Naive B cell (primary cell): ENCODE data around the gene ZSCAN10. TPM values are rescaled to one million over a fixed set of nuclear protein-coding genes. Genes with fewer than 3 reads are reported as not detected.
A peak's percentile ranks its signal among the peaks of the same experiment; 100 is the strongest.

Source experiments
- ATAC-seq, 2 donors: fragments of 150-1000 bp; cut with Tn5 transposase; 2 replicates each; pipeline ENCODE4 v1.10.0; 2021; ENCODE audit warnings: low read depth in 2 of 2, mild to moderate bottlenecking in 2 of 2, moderate library complexity in 2 of 2
- DNase-seq: peaks from one replicate; pipeline ENCODE4 v3.0.0; 2022
- H3K27ac Mint-ChIP-seq, 6 donors: one replicate each; pipeline ENCODE4 v1.8.0; 2020 to 2022; ENCODE audit warnings: mild to moderate bottlenecking in 6 of 6, mixed read lengths in 6 of 6, moderate library complexity in 5 of 6, inconsistent platforms in 2 of 6
- H3K27me3 Mint-ChIP-seq, 3 donors: one replicate each; pipeline ENCODE4 v1.8.0; 2021 to 2022; ENCODE audit warnings: mixed read lengths in 3 of 3, mild to moderate bottlenecking in 1 of 3
- H3K36me3 Mint-ChIP-seq, 2 donors: one replicate each; pipeline ENCODE4 v1.8.0; 2020 to 2022; ENCODE audit warnings: mixed read lengths in 2 of 2, inconsistent platforms in 1 of 2, mild to moderate bottlenecking in 1 of 2
- H3K4me1 Mint-ChIP-seq, 3 donors: one replicate each; pipeline ENCODE4 v1.8.0; 2020 to 2022; ENCODE audit warnings: mixed read lengths in 3 of 3, inconsistent platforms in 1 of 3, mild to moderate bottlenecking in 1 of 3, moderate library complexity in 1 of 3
- H3K4me3 Mint-ChIP-seq, 8 donors: one replicate each; pipeline ENCODE4 v1.8.0; 2020 to 2022; ENCODE audit warnings: mild to moderate bottlenecking in 8 of 8, mixed read lengths in 8 of 8, moderate library complexity in 8 of 8, inconsistent platforms in 2 of 8
- H3K9me3 Mint-ChIP-seq, 7 donors: one replicate each; pipeline ENCODE4 v1.8.0; 2020 to 2022; ENCODE audit warnings: mixed read lengths in 7 of 7, mild to moderate bottlenecking in 5 of 7, inconsistent platforms in 2 of 7, moderate library complexity in 1 of 7
- polyA plus RNA-seq, 6 donors: library from polyadenylated mRNA; unstranded; fragments of 300-500 nt; fragmentation: Illumina TruSeq; gene quantifications; one replicate each; pipeline ENCODE4 v1.2.3, GENCODE V29; 2021; ENCODE audit warnings: low read depth in 6 of 6

The ZSCAN10 gene
- polyA plus RNA-seq, 6 donors from 2014 or later: not detected

DNA sequence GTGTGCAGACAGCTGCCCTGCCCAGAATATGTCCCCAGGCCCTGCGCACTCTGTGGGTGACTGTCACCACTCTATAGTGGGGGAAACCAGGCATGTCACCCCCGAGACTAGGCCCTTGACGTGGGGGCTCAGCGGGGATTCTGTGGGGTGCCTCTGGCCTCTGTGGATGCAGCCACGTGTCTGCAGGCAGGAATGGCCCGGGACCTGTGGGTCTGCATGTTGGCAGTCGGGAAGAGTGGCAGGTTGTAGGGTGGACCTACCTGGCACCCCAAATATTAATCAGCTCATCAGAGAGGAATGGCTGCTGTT lies 32.7 kb downstream of the ZSCAN10 start:
- H3K4me3 Mint-ChIP-seq: no peak overlapping the region
- ATAC-seq: no peak
- no peak overlapping the region for H3K27ac Mint-ChIP-seq

DNA sequence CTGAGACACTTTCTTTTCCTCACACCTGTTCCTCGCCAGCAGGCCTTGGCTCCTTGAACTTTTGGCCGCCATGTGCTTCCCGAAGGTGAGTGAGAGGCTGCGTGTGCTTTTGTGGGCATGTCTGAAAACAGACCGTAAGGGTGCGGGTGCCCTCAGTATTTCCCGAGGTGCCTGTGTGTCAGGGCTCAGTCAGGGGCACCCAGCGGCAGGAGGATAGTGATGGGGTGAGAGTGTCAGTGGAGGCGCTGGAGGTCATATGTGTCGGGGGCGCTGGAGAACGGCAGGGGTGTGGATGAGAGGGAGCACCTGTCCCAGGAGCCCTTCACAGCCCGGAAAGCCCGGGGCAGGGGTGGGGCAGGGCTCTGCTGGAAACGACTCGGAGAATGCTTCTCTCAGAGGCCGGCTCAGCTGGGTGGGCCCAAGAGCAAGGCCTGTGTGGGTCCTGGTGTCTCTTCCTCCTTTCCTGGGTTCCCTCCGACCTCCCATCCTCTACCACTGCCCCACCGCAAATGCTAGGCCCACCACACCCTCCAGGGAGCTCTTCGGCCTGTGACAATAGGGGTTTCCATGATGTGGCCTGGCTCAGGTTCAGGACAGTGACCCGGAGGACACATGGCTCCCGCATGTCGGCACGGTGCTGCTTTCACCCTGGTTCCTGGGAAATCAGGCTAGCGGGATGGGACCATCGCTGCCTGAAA lies 33.2 kb downstream of the ZSCAN10 start:
- H3K4me3 Mint-ChIP-seq: no peak overlapping the region
- peaks cover 0 to 14% (median 0%) of the 10 kb centered on the region in 3 donors for H3K27me3 Mint-ChIP-seq
- peak overlapping the region in 2 of 6 donors; percentile 69 to 89 for H3K27ac Mint-ChIP-seq
- H3K4me1 Mint-ChIP-seq: peaks cover 0 to 8% (median 4%) of the 10 kb centered on the region in 3 donors
- no peaks in the 10 kb centered on the region for H3K9me3 Mint-ChIP-seq
- DNase-seq (no peak), ATAC-seq (no peak)
- H3K36me3 Mint-ChIP-seq: no peaks in the 10 kb centered on the region

More for the DNA sequence above, 32.7 kb downstream of the ZSCAN10 start:
- no peaks in the 10 kb centered on the region for H3K9me3 Mint-ChIP-seq
- no peak for DNase-seq
- H3K4me1 Mint-ChIP-seq: peaks cover 3 to 9% (median 4%) of the 10 kb centered on the region in 3 donors
- no peaks in the 10 kb centered on the region for H3K36me3 Mint-ChIP-seq
- H3K27me3 Mint-ChIP-seq: peaks cover 0 to 14% (median 0%) of the 10 kb centered on the region in 3 donors

DNA sequence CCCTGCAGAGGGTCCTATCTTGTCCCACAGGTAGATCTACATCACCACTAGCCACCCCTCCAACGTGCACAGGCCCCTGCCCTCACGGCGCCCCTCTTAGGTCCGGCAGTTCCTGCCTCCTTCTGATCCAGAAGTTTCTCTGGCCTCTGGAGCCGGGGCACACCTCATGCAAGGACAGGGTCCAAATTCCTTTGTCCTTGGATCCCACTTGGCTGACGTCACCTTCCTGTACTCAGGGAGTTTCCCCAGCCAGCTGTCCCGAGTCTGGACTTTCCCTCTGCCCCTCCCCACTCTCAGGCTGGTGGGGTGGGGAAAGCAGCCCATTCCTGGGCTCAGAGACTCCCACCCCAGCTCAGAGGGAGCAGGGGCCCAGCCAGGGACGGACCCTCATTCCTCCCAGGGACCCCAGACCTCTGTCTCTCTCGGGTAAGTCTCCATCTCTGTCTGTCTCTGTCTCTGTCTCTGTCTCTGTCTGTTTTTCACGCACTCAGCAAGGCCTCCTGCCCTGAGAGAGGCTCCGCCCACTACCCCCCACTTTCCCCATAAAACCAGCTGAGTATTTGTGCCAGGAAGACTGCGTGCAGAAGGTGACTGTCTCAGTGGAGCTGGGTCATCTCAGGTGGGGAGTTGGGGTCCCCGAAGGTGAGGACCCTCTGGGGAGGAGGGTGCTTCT lies 33.9 kb downstream of the ZSCAN10 start, which contains the start of gene IL32:
TSS of gene IL32 (plus strand) at position 572 of the 673 bp plus-strand sequence. CDS start 172 bp downstream, outside the sequence.
- Mint-ChIP-seq H3K36me3 (no peaks in the 10 kb centered on the region), H3K27ac (peak within 1 kb of the TSS in 3 of 6 donors; percentile 69 to 89 (median 75)), H3K4me1 (peaks cover 0 to 8% (median 4%) of the 10 kb centered on the region in 3 donors), H3K9me3 (no peaks in the 10 kb centered on the region), H3K4me3 (no peak within 1 kb of the TSS), H3K27me3 (peaks cover 0 to 14% (median 0%) of the 10 kb centered on the region in 3 donors)
- DNase-seq (no peak), ATAC-seq (no peak)

DNA sequence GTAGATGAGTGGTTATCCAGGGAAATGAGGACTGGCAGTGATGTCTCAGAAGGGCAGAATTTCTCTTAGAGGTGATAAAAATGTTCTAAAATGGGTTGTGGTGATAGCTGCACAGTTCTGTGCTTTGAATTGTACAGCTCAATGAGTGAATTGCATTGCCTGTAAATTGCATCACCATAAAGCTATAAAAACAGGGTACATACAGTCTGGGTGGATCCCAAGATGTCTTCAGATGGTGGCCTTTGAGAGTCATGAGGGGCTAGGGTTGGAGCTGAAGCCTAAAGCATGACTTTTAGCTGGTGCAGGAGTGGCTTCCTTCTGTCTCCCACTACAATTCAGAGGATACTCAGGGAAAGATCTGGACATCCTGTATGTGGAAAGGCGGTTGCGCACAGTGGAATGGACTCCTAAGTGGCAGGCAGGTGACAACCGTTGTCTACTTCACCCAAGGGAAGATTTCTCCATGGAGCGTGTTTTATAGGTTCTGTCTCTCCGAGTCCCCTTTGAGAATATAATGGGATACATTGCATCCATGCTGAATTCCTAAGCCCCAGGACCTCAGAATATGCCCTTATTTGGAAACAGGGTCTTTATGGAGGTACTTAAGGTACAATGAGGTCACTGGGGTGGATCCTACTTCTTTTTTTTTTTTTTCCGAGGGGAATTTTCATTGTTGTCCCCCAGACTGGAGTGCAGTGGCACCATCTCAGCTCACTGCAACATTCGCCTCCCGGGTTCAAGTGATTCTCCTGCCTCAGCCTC lies 35.3 kb downstream of the ZSCAN10 start:
- Mint-ChIP-seq H3K4me3 (no peak overlapping the region), H3K4me1 (peaks cover 9 to 14% (median 9%) of the 10 kb centered on the region in 3 donors), H3K9me3 (no peaks in the 10 kb centered on the region), H3K27me3 (peaks cover 0 to 14% (median 0%) of the 10 kb centered on the region in 3 donors), H3K36me3 (no peaks in the 10 kb centered on the region), H3K27ac (no peak overlapping the region)
- no peak for ATAC-seq
- no peak for DNase-seq

DNA sequence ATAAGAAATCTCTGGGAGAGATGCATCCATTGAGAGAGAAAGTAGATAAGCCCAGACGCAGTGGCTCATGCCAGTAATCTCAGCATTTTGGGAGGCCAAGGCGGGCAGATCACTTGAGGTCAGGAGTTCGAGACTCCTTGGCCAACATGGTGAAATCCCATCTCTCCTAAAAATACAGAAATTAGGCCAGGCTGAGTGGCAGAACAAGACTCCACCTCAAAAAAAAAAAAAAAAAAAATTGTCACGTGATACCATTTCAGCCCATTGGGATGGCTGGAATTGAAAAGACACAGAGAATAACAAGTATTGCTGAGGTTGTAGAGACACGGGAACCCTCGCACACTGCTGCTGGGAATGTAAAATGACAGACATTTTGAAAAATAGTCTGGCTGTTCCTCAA lies 36.5 kb downstream of the ZSCAN10 start:
- H3K27me3 Mint-ChIP-seq: peaks cover 0 to 14% (median 0%) of the 10 kb centered on the region in 3 donors
- no peaks in the 10 kb centered on the region for H3K9me3 Mint-ChIP-seq
- DNase-seq: no peak
- H3K4me1 Mint-ChIP-seq: peaks cover 9 to 12% (median 11%) of the 10 kb centered on the region in 3 donors
- no peak overlapping the region for H3K27ac Mint-ChIP-seq
- no peak for ATAC-seq
- H3K36me3 Mint-ChIP-seq: no peaks in the 10 kb centered on the region
- H3K4me3 Mint-ChIP-seq: peak overlapping the region in 1 of 8 donors; percentile 55

DNA sequence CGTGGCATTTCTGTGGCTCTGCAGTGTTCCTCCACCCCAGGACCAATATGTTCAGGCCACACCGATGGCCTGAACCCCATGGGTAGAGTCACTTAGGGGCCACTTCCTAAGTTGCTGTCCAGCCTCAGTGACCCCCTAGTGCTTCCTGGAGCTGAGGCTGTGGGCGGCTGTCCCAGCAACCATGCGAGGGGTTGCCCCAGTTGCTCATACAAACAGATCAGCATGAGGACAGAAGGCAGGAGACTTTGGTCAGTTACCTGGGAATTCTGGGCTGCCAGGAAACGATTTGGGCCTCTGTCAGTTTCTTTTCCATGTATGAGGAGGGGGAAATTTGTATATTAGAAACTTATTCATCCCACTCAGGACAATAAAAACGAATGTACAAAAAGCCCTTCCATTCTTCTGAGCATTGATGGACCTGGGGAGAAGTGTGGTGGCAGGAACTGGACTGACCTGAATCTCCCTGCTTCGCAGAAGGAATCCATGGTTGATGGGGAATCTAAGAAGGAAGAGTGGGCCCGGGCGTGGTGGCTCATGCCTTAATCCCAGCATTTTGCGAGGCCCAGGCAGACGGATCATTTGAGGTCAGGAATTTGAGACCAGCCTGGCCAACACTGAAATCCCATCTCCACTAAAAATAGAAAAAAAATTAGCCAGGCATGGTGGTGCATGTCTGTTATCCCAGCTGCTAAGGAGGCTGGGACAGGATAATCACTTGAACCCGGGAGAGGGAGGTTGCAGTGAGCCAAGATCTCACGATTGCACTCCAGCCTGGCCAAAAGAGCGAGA lies 38.6 kb downstream of the ZSCAN10 start:
- H3K4me1 Mint-ChIP-seq: peaks cover 12 to 21% (median 14%) of the 10 kb centered on the region in 3 donors
- no peaks in the 10 kb centered on the region for H3K9me3 Mint-ChIP-seq
- peaks cover 0 to 12% (median 0%) of the 10 kb centered on the region in 3 donors for H3K27me3 Mint-ChIP-seq
- H3K36me3 Mint-ChIP-seq: no peaks in the 10 kb centered on the region
- H3K4me3 Mint-ChIP-seq: peak overlapping the region; percentile 57 to 91 (median 86)
- peak overlapping the region in 2 of 6 donors; percentile 36 to 39 for H3K27ac Mint-ChIP-seq
- DNase-seq (no peak), ATAC-seq (no peak)

DNA sequence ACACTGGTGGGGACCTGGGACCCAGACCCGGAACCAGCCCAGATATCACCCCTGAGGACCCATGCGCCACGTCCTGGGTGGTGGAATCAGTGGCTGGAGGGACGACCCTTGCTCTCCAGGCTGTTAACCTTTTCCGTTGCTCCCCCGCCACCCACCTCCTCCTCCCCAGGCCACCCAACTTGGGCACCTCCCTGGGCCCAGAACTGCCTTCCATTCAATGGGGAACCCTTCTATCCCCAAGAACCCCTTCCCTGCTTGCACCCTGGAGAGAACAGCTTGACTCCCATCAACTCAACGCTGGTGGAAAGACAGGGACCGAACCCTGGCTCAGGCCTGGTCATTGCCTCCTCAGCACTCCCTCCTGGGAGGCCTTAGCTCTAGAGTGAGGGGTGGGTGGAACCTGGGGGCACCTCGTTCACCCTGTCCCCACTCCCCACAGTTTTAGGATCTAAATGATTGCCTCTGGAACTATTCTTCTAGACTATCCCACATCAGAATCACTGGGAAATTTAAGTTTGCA lies 39.3 kb downstream of the ZSCAN10 start:
- Mint-ChIP-seq H3K4me3 (peak overlapping the region; percentile 73 to 91 (median 87)), H3K9me3 (no peaks in the 10 kb centered on the region), H3K36me3 (no peaks in the 10 kb centered on the region), H3K27me3 (peaks cover 0 to 8% (median 0%) of the 10 kb centered on the region in 3 donors), H3K27ac (peak overlapping the region in 3 of 6 donors; percentile 57 to 95 (median 84)), H3K4me1 (peaks cover 14 to 29% (median 22%) of the 10 kb centered on the region in 3 donors)
- DNase-seq: no peak
- no peak for ATAC-seq

DNA sequence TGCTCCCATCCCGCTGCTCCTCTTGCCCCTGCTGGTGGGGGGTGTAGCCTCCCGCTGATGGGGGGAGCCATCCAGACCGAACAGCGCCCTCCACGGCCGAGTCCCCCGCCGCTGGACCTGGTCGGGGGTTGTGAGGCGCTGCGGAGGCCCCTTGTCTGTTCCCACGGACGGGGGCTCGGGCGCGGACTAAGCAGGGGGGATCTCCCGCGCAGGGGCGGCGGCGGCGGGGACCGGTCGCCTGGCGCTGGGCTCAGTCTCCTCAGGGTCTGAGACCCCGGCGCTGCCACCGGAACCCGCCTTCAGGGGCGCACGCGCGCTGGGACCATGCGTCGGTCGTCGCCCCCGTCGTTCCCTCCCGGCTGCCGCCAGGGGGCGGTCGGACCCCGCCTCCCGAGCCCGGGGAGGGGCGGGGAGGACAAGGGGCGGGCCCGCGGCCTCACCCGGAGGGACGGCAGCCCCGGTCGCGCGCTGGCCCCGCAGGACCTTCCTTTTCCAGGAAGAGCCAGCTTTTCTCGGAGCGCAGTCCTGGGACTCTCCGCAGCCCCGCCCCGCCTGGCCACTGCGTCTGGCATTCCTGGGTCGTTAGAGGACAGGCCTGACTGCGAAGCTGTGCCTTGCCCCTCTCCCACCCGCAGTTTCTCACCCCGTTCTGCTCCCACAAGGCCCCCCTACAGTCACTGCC lies 39.9 kb downstream of the ZSCAN10 start:
- Mint-ChIP-seq H3K9me3 (no peaks in the 10 kb centered on the region), H3K36me3 (no peaks in the 10 kb centered on the region), H3K4me3 (peak overlapping the region; percentile 73 to 91 (median 88)), H3K4me1 (peaks cover 18 to 31% (median 24%) of the 10 kb centered on the region in 3 donors), H3K27ac (peak overlapping the region in 2 of 6 donors; percentile 84 to 95), H3K27me3 (peaks cover 0 to 8% (median 0%) of the 10 kb centered on the region in 3 donors)
- peak; percentile 86 for DNase-seq
- peak; percentile 91 to 92 for ATAC-seq

DNA sequence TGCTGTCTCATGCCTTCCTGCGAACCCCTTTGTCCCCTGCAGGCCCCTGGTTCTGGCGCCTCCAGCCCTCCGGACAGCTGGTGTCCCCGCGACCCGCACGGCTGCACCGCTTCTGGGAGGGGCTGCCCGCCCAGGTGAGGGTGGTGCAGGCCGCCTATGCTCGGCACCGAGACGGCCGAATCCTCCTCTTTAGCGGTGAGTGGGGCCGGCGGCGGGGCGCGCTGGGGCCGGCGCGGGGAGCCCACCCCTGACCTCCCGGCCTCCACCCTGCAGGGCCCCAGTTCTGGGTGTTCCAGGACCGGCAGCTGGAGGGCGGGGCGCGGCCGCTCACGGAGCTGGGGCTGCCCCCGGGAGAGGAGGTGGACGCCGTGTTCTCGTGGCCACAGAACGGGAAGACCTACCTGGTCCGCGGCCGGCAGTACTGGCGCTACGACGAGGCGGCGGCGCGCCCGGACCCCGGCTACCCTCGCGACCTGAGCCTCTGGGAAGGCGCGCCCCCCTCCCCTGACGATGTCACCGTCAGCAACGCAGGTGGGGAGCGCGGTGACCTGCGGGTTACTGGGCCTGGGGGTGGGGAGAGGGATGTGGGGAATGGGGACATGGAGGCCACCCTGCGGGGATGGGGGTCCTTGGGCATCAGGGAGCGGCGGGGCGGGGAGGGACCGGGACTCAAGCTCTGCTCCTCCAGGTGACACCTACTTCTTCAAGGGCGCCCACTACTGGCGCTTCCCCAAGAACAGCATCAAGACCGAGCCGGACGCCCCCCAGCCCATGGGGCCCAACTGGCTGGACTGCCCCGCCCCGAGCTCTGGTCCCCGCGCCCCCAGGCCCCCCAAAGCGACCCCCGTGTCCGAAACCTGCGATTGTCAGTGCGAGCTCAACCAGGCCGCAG lies 40.7 kb downstream of the ZSCAN10 start:
- H3K4me1 Mint-ChIP-seq: peaks cover 25 to 31% (median 30%) of the 10 kb centered on the region in 3 donors
- H3K4me3 Mint-ChIP-seq: peak overlapping the region; percentile 73 to 90 (median 86)
- peak overlapping the region in 1 of 6 donors; percentile 30 for H3K27ac Mint-ChIP-seq
- peak; percentile 50 to 52 for ATAC-seq
- H3K36me3 Mint-ChIP-seq: no peaks in the 10 kb centered on the region
- H3K27me3 Mint-ChIP-seq: peaks cover 0 to 7% (median 0%) of the 10 kb centered on the region in 3 donors
- no peaks in the 10 kb centered on the region for H3K9me3 Mint-ChIP-seq
- peak; percentile 29 for DNase-seq

DNA sequence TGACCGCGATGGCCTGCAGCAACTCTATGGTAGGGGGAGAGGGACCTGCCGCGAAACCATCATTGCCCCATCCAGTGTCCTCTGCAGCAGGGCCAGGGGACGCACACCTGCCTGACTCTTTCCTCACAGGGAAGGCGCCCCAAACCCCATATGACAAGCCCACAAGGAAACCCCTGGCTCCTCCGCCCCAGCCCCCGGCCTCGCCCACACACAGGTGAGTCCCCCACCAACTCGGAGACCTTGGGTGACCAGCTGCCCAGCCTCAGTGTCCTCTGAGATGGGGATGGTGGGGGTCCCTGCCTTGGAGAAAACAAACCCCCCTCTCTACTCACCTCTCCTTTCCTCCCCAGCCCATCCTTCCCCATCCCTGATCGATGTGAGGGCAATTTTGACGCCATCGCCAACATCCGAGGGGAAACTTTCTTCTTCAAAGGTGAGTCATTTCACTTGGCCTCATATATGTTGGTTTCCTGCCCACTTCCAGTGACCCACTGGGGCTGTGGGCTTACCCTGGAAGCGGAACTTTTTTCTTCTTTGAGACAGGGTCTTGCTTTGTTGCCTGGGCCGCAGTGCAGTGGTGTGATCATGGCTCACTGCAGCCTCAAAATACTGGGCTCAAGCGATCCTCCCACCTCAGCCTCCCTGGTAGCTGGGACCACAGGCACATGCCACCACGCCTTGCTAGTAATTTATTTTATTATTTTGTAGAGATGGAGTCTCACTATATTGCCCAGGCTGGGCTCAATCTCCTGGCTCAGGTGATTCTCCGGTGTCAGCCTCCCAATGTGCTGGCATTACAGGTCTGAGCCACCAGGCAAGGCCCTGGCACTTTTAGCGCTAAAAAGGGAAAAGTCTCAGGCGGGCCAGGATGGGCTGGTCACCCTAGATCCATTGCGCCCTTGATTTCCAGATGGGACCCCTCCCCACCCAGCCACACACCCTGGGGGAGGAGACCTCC lies 41.6 kb downstream of the ZSCAN10 start:
- H3K27me3 Mint-ChIP-seq: no peaks in the 10 kb centered on the region
- no peaks in the 10 kb centered on the region for H3K9me3 Mint-ChIP-seq
- H3K27ac Mint-ChIP-seq: no peak overlapping the region
- H3K4me3 Mint-ChIP-seq: peak overlapping the region; percentile 26 to 84 (median 64)
- ATAC-seq (no peak), DNase-seq (no peak)
- peaks cover 25 to 31% (median 30%) of the 10 kb centered on the region in 3 donors for H3K4me1 Mint-ChIP-seq
- no peaks in the 10 kb centered on the region for H3K36me3 Mint-ChIP-seq
